Keratinocyte (primary cell): ENCODE results near the gene UCHL1. TPM values are rescaled to one million over a fixed set of nuclear protein-coding genes. Genes with fewer than 3 reads are reported as not detected.

Experiments used
- DNase-seq: peaks from one replicate; pipeline ENCODE4 v3.0.0-alpha.2; 2011; ENCODE audit warnings: low read depth, missing footprints, low spot score
- FAIRE-seq: peaks from 2 replicates; lab custom pipeline; 2011; peaks lifted over from hg19 to GRCh38; lab: Jason Lieb, UNC
- H2AFZ ChIP-seq: 2 replicates; pipeline ENCODE4 v1.6.0; 2012; ENCODE audit warnings: low read length, control low read depth, inconsistent platforms; ENCODE audit not compliant: control insufficient read depth
- H3K27ac ChIP-seq: 2 replicates; pipeline ENCODE4 v1.5.1; 2011; ENCODE audit warnings: low read length; ENCODE audit not compliant: control insufficient read depth, insufficient read depth
- H3K27me3 ChIP-seq: 3 replicates; pipeline ENCODE4 v1.6.0; 2011; ENCODE audit warnings: low read length; ENCODE audit not compliant: control insufficient read depth, insufficient read depth; ENCODE audit errors: extremely low read depth
- H3K36me3 ChIP-seq, 2 experiments: 2 replicates in 1 of 2; 3 replicates in 1 of 2; pipeline ENCODE4 v1.5.1; 2011; ENCODE audit warnings: low read length in 2 of 2, mild to moderate bottlenecking in 1 of 2; ENCODE audit not compliant: control insufficient read depth in 2 of 2, insufficient read depth in 2 of 2; ENCODE audit errors: extremely low read depth in 1 of 2
- H3K4me1 ChIP-seq: 3 replicates; pipeline ENCODE4 v1.5.1; 2011; ENCODE audit warnings: low read length; ENCODE audit not compliant: control insufficient read depth, insufficient read depth; ENCODE audit errors: extremely low read depth
- H3K4me2 ChIP-seq: 3 replicates; pipeline ENCODE4 v1.6.0; 2011; ENCODE audit warnings: low read depth, low read length; ENCODE audit not compliant: control insufficient read depth, insufficient read depth; ENCODE audit errors: extremely low read depth
- H3K4me3 ChIP-seq, 3 experiments: fragments of 200-600 bp in 1 of 3; sonication (generic) in 1 of 3; 2 replicates in 2 of 3; 3 replicates in 1 of 3; pipeline ENCODE4 v1.5.1; 2011 to 2016; ENCODE audit warnings: low read length in 3 of 3, mild to moderate bottlenecking in 3 of 3, control low read depth in 2 of 3, inconsistent platforms in 1 of 3, low read depth in 1 of 3, mixed read lengths in 1 of 3, mixed run types in 1 of 3, moderate library complexity in 1 of 3; ENCODE audit not compliant: control insufficient read depth in 2 of 3, insufficient read depth in 2 of 3; ENCODE audit errors: extremely low read depth in 1 of 3
- H3K79me2 ChIP-seq: 2 replicates; pipeline ENCODE4 v1.6.0; 2012; ENCODE audit warnings: low read length; ENCODE audit not compliant: control insufficient read depth, insufficient read depth
- H3K9ac ChIP-seq: 3 replicates; pipeline ENCODE4 v1.6.0; 2011; ENCODE audit warnings: low read length; ENCODE audit not compliant: control insufficient read depth, insufficient read depth; ENCODE audit errors: extremely low read depth
- H3K9me1 ChIP-seq: 3 replicates; pipeline ENCODE4 v1.6.0; 2011; ENCODE audit warnings: low read length; ENCODE audit not compliant: control insufficient read depth, insufficient read depth; ENCODE audit errors: extremely low read depth
- H3K9me3 ChIP-seq: 2 replicates; pipeline ENCODE4 v1.5.1; 2012; ENCODE audit warnings: low read depth, low read length; ENCODE audit not compliant: control insufficient read depth
- H4K20me1 ChIP-seq: 3 replicates; pipeline ENCODE4 v1.6.0; 2011; ENCODE audit warnings: low read length; ENCODE audit not compliant: control insufficient read depth, insufficient read depth; ENCODE audit errors: extremely low read depth
- EZH2 ChIP-seq: IDR thresholded peaks from one replicate; pipeline ENCODE4 v1.6.1; 2012; ENCODE audit warnings: inconsistent platforms, mild to moderate bottlenecking, low read length, moderate library complexity
- dilution Hi-C: fragments of 300-500 bp; cut with MboI; formaldehyde crosslinking; loops from one replicate; pipeline ENCODE4 v1.7.0; 2020; ENCODE audit warnings: low sequenced_read_pairs; ENCODE audit not compliant: extremely low pct_ligation_motif_present
- polyA plus RNA-seq, 5 experiments: library from polyadenylated mRNA; depleted of rRNA in 3 of 5; stranded (reverse) in 3 of 5; stranded (forward) in 1 of 5; unstranded in 1 of 5; fragments of >200 nt; gene quantifications; 1 replicate in 1 of 5; 2 replicates in 3 of 5; 3 replicates in 1 of 5; pipeline versions ENCODE4 v1.2.1 to v1.2.3, GENCODE V29; 2011 to 2012; ENCODE audit warnings: missing spikeins in 2 of 5, low read depth in 1 of 5, low replicate concordance in 1 of 5
- TF ChIP-seq, protein P1 (sequence below), 3 experiments: IDR thresholded peaks in 1 of 3; conservative IDR thresholded peaks in 1 of 3; optimal IDR thresholded peaks in 1 of 3; 2 replicates in 2 of 3; 3 replicates in 1 of 3; pipeline versions ENCODE3 to v1.5.1; 2011; ENCODE audit warnings: low read length in 3 of 3, mild to moderate bottlenecking in 3 of 3, moderate library complexity in 2 of 3, control low read depth in 1 of 3, inconsistent platforms in 1 of 3; ENCODE audit not compliant: insufficient read depth in 2 of 3; ENCODE audit errors: extremely low read depth in 1 of 3

The UCHL1 gene
- polyA plus RNA-seq, 1 donor (not counting 4 experiments of a cell fraction or from before 2014, with no cell fraction given), result 3.0 TPM

DNA sequence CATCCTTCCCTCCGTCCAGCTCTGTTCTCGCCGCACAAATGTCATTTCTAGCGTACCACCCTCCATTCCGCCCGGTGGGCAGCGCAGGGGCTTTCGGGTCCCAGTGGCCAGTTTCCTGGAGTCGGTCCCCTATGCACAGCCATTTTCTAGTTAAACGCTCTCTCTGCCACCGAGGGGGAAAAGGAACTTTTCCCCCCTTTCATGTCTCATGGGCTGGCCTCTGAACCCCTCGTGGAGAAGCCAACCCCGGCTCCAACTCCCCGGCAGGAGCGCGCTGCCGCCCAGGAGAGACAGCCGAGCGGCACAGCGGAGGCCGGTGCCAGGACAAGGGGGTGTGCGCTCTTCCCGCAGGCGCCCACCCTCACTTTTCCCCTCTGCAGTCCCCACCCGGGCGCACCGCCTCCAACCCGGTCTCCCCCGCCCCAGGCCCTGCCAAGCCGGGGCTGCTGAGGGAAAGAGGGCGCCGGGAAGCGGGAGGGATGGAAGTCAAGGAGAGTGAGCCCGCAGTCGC is 43.0 kb upstream of the UCHL1 start:
- H4K20me1 ChIP-seq, result no peaks in the 10 kb centered on the region
- FAIRE-seq (no peak), DNase-seq (no peak)
- no peak overlapping the region for H2AFZ ChIP-seq
- H3K27me3 ChIP-seq, result no peaks in the 10 kb centered on the region
- H3K79me2 ChIP-seq, result peaks cover 55% of the 10 kb centered on the region
- H3K4me1 ChIP-seq, result peaks cover 33% of the 10 kb centered on the region
- H3K27ac ChIP-seq, result peak overlapping the region; percentile 74
- H3K9me1 ChIP-seq, result no peaks in the 10 kb centered on the region
- H3K9me3 ChIP-seq, result no peaks in the 10 kb centered on the region
- dilution Hi-C loops, result no loop called here
- H3K4me2 ChIP-seq, result peak overlapping the region; percentile 90
- peaks cover 0 to 3% of the 10 kb centered on the region in 2 experiments for H3K36me3 ChIP-seq
- peak overlapping the region; percentile 88 to 98 (median 93) for H3K4me3 ChIP-seq
- no peak for TF ChIP-seq EZH2
- TF ChIP-seq, protein P1, sequence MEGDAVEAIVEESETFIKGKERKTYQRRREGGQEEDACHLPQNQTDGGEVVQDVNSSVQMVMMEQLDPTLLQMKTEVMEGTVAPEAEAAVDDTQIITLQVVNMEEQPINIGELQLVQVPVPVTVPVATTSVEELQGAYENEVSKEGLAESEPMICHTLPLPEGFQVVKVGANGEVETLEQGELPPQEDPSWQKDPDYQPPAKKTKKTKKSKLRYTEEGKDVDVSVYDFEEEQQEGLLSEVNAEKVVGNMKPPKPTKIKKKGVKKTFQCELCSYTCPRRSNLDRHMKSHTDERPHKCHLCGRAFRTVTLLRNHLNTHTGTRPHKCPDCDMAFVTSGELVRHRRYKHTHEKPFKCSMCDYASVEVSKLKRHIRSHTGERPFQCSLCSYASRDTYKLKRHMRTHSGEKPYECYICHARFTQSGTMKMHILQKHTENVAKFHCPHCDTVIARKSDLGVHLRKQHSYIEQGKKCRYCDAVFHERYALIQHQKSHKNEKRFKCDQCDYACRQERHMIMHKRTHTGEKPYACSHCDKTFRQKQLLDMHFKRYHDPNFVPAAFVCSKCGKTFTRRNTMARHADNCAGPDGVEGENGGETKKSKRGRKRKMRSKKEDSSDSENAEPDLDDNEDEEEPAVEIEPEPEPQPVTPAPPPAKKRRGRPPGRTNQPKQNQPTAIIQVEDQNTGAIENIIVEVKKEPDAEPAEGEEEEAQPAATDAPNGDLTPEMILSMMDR (optimal IDR thresholded peaks at IDR 0.05 in 1 of 3, IDR thresholded peaks at IDR 0.05 in 1 of 3, conservative IDR thresholded peaks at IDR 0.05 in 1 of 3; ENCODE audit: extremely low read depth in 1 of 3, insufficient read depth in 2 of 3, low read length in 3 of 3), result no peak
- peak overlapping the region; percentile 87 for H3K9ac ChIP-seq

DNA sequence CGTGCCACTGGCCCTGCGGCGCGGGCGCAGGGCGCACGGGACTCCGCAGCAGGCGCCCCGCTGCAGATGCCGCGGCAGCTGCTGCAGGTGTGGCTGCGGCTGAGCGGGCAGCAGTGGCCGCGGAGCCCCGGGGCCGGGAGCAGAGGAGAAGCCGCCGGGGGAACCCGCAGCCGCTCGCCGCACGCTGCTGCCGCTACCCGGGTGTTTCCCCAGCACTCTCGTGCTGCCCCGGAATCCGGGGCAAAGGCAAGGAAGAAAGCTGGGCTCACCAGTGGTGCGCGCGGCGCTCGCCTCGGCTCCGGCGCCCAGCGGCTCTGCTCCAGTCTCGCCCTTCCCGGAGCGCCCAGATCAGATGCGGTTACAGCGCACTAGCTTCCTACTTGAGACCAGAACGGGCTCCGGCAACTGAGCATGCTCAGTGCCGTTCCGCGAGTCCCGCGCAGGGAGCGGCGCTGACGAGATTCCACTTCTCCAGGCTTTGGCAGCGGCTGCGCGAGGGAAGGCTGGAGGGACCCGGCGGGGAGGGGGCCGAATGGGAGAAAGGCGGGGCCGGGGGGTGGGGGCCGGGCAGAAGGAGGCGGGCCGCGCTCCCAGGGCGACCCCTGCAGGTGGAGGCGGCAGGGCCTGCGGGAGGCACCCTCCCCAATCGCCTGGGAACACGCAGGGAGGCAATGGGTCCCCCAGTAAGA is 42.4 kb upstream of the UCHL1 start, which contains the start of gene APBB2:
Gene APBB2, minus strand, starts transcription at position 407 of the 689 bp plus-strand sequence. CDS start 181,288 bp downstream, outside the sequence.
- peak within 1 kb of the TSS; percentile 97 for H3K9ac ChIP-seq
- H3K27me3 ChIP-seq, result no peaks in the 10 kb centered on the region
- H3K79me2 ChIP-seq, result peaks cover 49% of the 10 kb centered on the region
- H4K20me1 ChIP-seq, result no peaks in the 10 kb centered on the region
- H3K4me2 ChIP-seq, result peak within 1 kb of the TSS; percentile 99
- H3K4me1 ChIP-seq, result peaks cover 33% of the 10 kb centered on the region
- DNase-seq (peak; percentile 72), FAIRE-seq (peak; percentile 76)
- no peaks in the 10 kb centered on the region for H3K9me3 ChIP-seq
- H3K9me1 ChIP-seq, result no peaks in the 10 kb centered on the region
- H2AFZ ChIP-seq, result peak within 1 kb of the TSS; percentile 96
- H3K4me3 ChIP-seq, result peak within 1 kb of the TSS; percentile 91 to 98 (median 93)
- no peak for TF ChIP-seq EZH2
- TF ChIP-seq, protein P1 (optimal IDR thresholded peaks at IDR 0.05 in 1 of 3, IDR thresholded peaks at IDR 0.05 in 1 of 3, conservative IDR thresholded peaks at IDR 0.05 in 1 of 3; ENCODE audit: extremely low read depth in 1 of 3, insufficient read depth in 2 of 3, low read length in 3 of 3), result peak; percentile 43 to 93 (median 73)
- dilution Hi-C loops, result no loop called here
- H3K27ac ChIP-seq, result peak within 1 kb of the TSS; percentile 74
- H3K36me3 ChIP-seq, result peaks cover 0 to 2% of the 10 kb centered on the region in 2 experiments
